Neutrophil (primary cell): ENCODE results near the gene FAM124A.

Experiments used
- H3K27ac ChIP-seq: fragments of 200-600 bp; sonication (generic); 2 replicates; pipeline ENCODE4 v1.5.1; 2016; ENCODE audit warnings: mild to moderate bottlenecking, moderate library complexity
- H3K27me3 ChIP-seq: fragments of 200-600 bp; sonication (generic); 2 replicates; pipeline ENCODE4 v1.6.0; 2016; ENCODE audit warnings: mild to moderate bottlenecking
- H3K36me3 ChIP-seq: fragments of 200-600 bp; sonication (generic); 2 replicates; pipeline ENCODE4 v1.5.1; 2017
- H3K4me1 ChIP-seq, 2 experiments: fragments of 200-600 bp in 1 of 2; sonication (generic) in 1 of 2; 1 replicate in 1 of 2; 2 replicates in 1 of 2; pipeline versions ENCODE4 v1.5.1 to v1.6.1; 2013 to 2016; ENCODE audit warnings: low read depth in 1 of 2, low read length in 1 of 2, mild to moderate bottlenecking in 1 of 2, moderate library complexity in 1 of 2; ENCODE audit not compliant: control insufficient read depth in 1 of 2, insufficient read depth in 1 of 2
- H3K4me3 ChIP-seq, 2 experiments: fragments of 200-600 bp in 1 of 2; sonication (generic) in 1 of 2; 1 replicate in 1 of 2; 2 replicates in 1 of 2; pipeline ENCODE4 v1.5.1; 2013 to 2016; ENCODE audit warnings: low read depth in 1 of 2, low read length in 1 of 2, mild to moderate bottlenecking in 1 of 2, moderate library complexity in 1 of 2
- H3K9me3 ChIP-seq: fragments of 200-600 bp; sonication (generic); 2 replicates; pipeline ENCODE4 v1.5.1; 2016
- CTCF ChIP-seq: fragments of 200-600 bp; sonication (generic); IDR thresholded peaks from 2 replicates; pipeline ENCODE4 v1.5.1; 2016; ENCODE audit warnings: antibody characterized with exemption

FAM124A gene

DNA sequence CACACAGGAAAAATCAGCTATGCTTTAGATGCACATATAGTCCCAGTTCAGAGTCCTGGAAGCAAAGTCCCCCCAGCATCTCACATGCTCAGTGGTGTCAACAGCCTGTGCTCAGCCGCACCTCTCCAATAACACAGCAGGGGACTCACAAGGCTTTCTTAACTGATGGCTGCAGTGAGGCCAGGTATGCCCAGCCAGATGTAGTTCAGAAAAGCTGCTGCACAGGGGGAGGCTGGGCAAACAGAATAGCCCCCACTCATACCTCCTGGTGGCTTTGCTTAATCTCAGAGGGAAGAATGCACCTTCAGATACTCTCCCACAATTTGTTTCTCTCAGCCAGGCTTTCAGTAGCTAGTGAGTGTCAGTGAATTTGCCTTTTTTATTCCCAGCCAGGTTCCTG lies 33.4 kb downstream of the FAM124A start:
- Histone ChIP-seq H3K27me3 (no peaks in the 10 kb centered on the region), H3K4me3 (no peak overlapping the region), H3K9me3 (no peaks in the 10 kb centered on the region), H3K36me3 (no peaks in the 10 kb centered on the region), H3K27ac (no peak overlapping the region), H3K4me1 (peaks cover 6 to 8% of the 10 kb centered on the region in 2 experiments)
- TF ChIP-seq CTCF: no peak

GRCh38 chr13:51257187-51257586 lies 35.0 kb downstream of the FAM124A start:
- no peak overlapping the region for H3K4me3 ChIP-seq
- no peak for TF ChIP-seq CTCF
- H3K27ac ChIP-seq: no peak overlapping the region
- H3K27me3 ChIP-seq: no peaks in the 10 kb centered on the region
- no peaks in the 10 kb centered on the region for H3K9me3 ChIP-seq
- no peaks in the 10 kb centered on the region for H3K36me3 ChIP-seq
- H3K4me1 ChIP-seq: peaks cover 6 to 8% of the 10 kb centered on the region in 2 experiments

GRCh38 chr13:51258612-51259548 lies 36.7 kb downstream of the FAM124A start:
- no peaks in the 10 kb centered on the region for H3K27me3 ChIP-seq

GRCh38 chr13:51260154-51260553 lies 38.0 kb downstream of the FAM124A start:
- Histone ChIP-seq H3K27ac (no peak overlapping the region), H3K4me3 (no peak overlapping the region), H3K36me3 (no peaks in the 10 kb centered on the region), H3K9me3 (no peaks in the 10 kb centered on the region), H3K4me1 (no peaks in the 10 kb centered on the region), H3K27me3 (no peaks in the 10 kb centered on the region)
- TF ChIP-seq CTCF: no peak

More at GRCh38 chr13:51258612-51259548, 36.7 kb downstream of the FAM124A start:
- TF ChIP-seq CTCF: no peak
- Histone ChIP-seq H3K27ac (no peak overlapping the region), H3K36me3 (no peaks in the 10 kb centered on the region), H3K4me3 (no peak overlapping the region), H3K4me1 (no peaks in the 10 kb centered on the region), H3K9me3 (no peaks in the 10 kb centered on the region)

- H3K4me1 ChIP-seq: no peaks in the 10 kb centered on the region
- H3K27me3 ChIP-seq: no peaks in the 10 kb centered on the region
- no peaks in the 10 kb centered on the region for H3K9me3 ChIP-seq
- no peak overlapping the region for H3K4me3 ChIP-seq
- no peak overlapping the region for H3K27ac ChIP-seq
- no peaks in the 10 kb centered on the region for H3K36me3 ChIP-seq
- no peak for TF ChIP-seq CTCF
Observed at GRCh38 chr13:51261610-51262249, 39.5 kb downstream of the FAM124A start.
